Upper lobe of right lung (tissue), 1 donor: ENCODE data around the gene AHDC1. TPM values are rescaled to one million over a fixed set of nuclear protein-coding genes. Genes with fewer than 3 reads are reported as not detected.
A peak's percentile ranks its signal among the peaks of the same experiment; 100 is the strongest.

Experiments used
- ATAC-seq: fragments of 200-7000 bp; cut with Tn5 transposase; one replicate; pipeline ENCODE4 v1.9.1; 2020; ENCODE audit warnings: mild to moderate bottlenecking, moderate library complexity
- DNase-seq: peaks from one replicate; pipeline ENCODE4 v3.0.0-alpha.2; 2020
- H3K27ac ChIP-seq: fragments of 200-600 bp; one replicate; pipeline ENCODE4 v1.8.0; 2022
- H3K27me3 ChIP-seq: fragments of 200-600 bp; one replicate; pipeline ENCODE4 v1.8.0; 2022; ENCODE audit warnings: mild to moderate bottlenecking
- H3K36me3 ChIP-seq: fragments of 200-600 bp; one replicate; pipeline ENCODE4 v1.8.0; 2022
- H3K4me1 ChIP-seq: fragments of 200-600 bp; one replicate; pipeline ENCODE4 v1.8.0; 2022
- H3K4me3 ChIP-seq: fragments of 200-600 bp; one replicate; pipeline ENCODE4 v1.8.0; 2022; ENCODE audit warnings: mild to moderate bottlenecking
- H3K9me3 ChIP-seq: fragments of 200-600 bp; one replicate; pipeline ENCODE4 v1.8.0; 2022
- intact Hi-C: fragments of 100-400 bp; cut with DNase I; formaldehyde crosslinking; loops from one replicate; pipeline ENCODE4 v1.11.0; 2022
- total RNA-seq: library from RNA; stranded (reverse); fragmentation: NEBNext Ultra II Directional; extraction: Animal tissue kit (Norgen Biotek cat#: 25700); gene quantifications from one replicate; pipeline ENCODE4 v1.2.1, GENCODE V29; 2021
- TF ChIP-seq, protein P1 (sequence below): fragments of 200-600 bp; IDR thresholded peaks from one replicate; pipeline ENCODE4 v1.8.0; 2022; ENCODE audit warnings: antibody characterized with exemption
- donor health status: DM: no; HTN: yes; CAD: no; lungs with severe emphysema.

Gene AHDC1
- total RNA-seq, 1 donor from 2014 or later, result 34.2 TPM

DNA sequence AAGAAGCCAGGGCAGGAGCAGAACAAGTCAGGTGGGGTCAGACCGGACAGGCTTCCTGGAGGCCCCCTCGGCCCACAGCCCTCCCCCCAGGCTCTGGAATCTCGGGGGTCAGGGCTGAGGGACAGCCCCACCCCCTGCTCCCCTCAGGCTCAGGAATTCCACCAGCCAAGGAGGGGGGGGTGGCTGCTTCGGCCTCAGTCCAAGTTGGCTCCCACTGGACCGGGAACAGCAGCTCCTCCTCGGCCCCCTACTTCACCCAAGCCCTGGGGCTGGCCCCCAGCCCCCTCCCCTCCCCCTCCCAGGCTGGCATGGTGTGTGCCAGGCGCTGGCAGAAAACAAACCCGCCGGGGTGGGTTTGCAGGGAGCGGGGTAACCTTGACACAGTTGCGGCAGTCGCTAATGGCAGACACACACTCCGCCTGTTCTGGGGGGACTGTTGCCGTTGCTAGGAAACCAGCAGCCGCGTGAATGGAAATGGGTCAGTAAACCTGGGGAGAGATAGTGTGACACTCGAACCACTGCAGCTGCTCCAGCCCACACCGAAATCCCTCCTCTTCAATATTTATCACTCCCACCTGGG, 32.4 kb downstream of the AHDC1 start:
- no peaks in the 10 kb centered on the region for H3K9me3 ChIP-seq
- ATAC-seq, result no peak
- H3K4me1 ChIP-seq, result peaks cover 83% of the 10 kb centered on the region
- no peaks in the 10 kb centered on the region for H3K36me3 ChIP-seq
- TF ChIP-seq, protein P1, sequence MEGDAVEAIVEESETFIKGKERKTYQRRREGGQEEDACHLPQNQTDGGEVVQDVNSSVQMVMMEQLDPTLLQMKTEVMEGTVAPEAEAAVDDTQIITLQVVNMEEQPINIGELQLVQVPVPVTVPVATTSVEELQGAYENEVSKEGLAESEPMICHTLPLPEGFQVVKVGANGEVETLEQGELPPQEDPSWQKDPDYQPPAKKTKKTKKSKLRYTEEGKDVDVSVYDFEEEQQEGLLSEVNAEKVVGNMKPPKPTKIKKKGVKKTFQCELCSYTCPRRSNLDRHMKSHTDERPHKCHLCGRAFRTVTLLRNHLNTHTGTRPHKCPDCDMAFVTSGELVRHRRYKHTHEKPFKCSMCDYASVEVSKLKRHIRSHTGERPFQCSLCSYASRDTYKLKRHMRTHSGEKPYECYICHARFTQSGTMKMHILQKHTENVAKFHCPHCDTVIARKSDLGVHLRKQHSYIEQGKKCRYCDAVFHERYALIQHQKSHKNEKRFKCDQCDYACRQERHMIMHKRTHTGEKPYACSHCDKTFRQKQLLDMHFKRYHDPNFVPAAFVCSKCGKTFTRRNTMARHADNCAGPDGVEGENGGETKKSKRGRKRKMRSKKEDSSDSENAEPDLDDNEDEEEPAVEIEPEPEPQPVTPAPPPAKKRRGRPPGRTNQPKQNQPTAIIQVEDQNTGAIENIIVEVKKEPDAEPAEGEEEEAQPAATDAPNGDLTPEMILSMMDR, result no peak
- H3K4me3 ChIP-seq, result no peak overlapping the region
- H3K27ac ChIP-seq, result peak overlapping the region; percentile 68
- DNase-seq, result no peak
- intact Hi-C loops, result no loop called here
- H3K27me3 ChIP-seq, result no peaks in the 10 kb centered on the region

DNA sequence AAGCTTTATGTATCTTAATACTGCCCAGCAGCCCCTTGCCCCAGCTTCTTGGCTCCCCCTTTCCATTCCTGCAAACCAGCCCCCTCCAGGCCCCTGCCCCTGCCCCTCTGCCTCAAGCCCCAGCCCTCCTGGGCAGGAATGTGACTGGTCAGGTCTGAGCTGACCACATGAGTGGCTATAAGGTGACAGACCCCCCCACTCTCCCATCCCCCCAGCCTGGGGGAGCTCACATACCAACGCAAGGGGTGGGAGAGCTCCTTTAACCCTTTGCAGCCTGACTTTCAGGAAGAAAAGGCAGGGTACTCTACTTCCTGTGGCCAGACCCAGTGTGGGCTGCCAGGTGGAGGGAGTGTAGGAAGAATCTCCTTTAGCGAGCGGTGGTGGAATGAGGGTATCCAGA, 33.2 kb downstream of the AHDC1 start:
- no peaks in the 10 kb centered on the region for H3K9me3 ChIP-seq
- TF ChIP-seq, protein P1, result no peak
- H3K4me1 ChIP-seq, result peaks cover 80% of the 10 kb centered on the region
- peak overlapping the region; percentile 68 for H3K27ac ChIP-seq
- H3K4me3 ChIP-seq, result no peak overlapping the region
- no peaks in the 10 kb centered on the region for H3K27me3 ChIP-seq
- ATAC-seq, result no peak
- no peak for DNase-seq
- intact Hi-C loops, result no loop called here
- no peaks in the 10 kb centered on the region for H3K36me3 ChIP-seq

DNA sequence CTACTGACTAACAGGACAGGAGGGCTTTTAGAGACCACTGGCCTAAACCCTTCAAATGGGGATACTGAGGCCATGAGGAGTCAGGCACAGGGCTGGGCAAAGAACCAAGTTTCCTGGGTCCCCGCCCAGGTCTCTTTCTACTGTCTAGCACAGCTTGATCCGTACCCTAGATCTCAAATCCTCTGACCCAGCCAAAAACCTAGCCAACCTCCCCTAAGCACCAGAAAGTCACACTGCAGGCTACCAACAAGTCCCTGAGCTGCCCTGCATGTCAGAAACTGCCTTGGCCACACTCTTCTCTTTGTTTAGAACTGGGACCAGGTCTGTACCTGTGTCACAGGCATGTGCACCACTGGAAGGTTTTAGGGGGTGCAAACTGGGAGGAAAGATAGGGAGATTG, 33.6 kb downstream of the AHDC1 start:
- Histone ChIP-seq H3K4me1 (peaks cover 84% of the 10 kb centered on the region), H3K27me3 (no peaks in the 10 kb centered on the region), H3K27ac (peak overlapping the region; percentile 68), H3K36me3 (no peaks in the 10 kb centered on the region), H3K4me3 (no peak overlapping the region), H3K9me3 (no peaks in the 10 kb centered on the region)
- ATAC-seq (no peak), DNase-seq (no peak)
- intact Hi-C loops, result no loop called here
- TF ChIP-seq, protein P1, result no peak

DNA sequence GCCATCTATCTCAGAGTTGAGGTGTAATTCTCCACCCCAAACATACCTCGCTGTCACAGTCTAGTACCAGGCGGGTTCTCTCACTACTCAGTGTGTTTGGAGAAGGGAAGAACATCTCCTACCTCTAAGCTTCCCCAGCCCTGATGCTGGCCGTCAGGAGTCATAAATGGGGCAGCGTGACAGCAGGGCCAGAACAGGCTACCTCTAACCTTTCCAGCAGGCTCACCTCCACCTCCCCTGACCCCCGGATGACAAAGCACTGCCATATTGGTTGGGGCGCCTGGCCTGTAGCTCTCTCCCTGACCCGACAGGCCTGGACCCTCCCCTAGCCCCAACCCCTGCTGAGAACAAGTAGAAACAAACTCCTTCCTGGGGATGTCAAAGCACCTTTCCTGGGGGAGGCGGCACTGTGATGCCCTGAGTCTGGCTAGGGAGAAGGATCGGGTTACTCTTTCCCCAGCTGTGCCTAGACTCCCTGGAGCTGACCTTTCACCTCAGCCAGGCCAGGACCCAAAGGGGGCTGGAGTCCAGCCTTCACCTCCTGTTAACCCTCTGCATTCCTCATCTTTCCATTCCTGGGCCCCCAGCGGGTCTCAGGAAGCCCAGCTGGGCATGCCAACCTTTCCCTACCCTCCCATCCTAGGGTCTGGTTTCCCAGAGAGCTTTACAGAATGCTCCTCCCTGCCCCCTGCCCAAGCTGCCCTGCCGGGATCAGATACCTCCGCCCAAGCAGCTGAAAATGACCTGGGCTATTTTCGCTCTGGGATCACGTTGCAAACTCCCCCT, 34.2 kb downstream of the AHDC1 start:
- Histone ChIP-seq H3K9me3 (no peaks in the 10 kb centered on the region), H3K4me3 (no peak overlapping the region), H3K36me3 (no peaks in the 10 kb centered on the region), H3K27ac (peak overlapping the region; percentile 68), H3K27me3 (no peaks in the 10 kb centered on the region), H3K4me1 (peaks cover 85% of the 10 kb centered on the region)
- TF ChIP-seq, protein P1, result no peak
- intact Hi-C loops, result no loop called here
- no peak for ATAC-seq
- DNase-seq, result no peak

DNA sequence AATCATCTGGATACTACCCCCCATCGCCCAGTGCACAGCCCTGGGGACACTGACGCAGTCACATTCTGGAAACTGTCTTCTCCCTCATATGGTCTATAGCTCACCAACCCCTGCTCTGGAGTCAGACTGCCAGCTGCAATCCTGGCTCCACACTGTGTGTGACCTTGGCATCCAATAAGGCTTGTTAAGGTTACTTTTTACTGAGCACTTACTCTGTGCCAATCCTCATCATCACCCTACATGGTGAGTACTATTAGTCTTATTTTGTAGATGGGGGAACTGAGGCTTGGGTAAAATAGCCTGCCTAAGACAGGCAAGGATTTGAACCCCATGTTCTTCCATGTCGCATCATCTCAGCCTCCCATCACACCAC, 34.9 kb downstream of the AHDC1 start:
- intact Hi-C loops, result no loop called here
- H3K36me3 ChIP-seq, result no peaks in the 10 kb centered on the region
- no peak for ATAC-seq
- DNase-seq, result no peak
- H3K9me3 ChIP-seq, result no peaks in the 10 kb centered on the region
- H3K4me1 ChIP-seq, result peaks cover 85% of the 10 kb centered on the region
- H3K27me3 ChIP-seq, result no peaks in the 10 kb centered on the region
- H3K4me3 ChIP-seq, result peak overlapping the region; percentile 39
- TF ChIP-seq, protein P1, result no peak
- H3K27ac ChIP-seq, result peak overlapping the region; percentile 65
